Measurements from ENCODE around the gene TRIM28.

DNA sequence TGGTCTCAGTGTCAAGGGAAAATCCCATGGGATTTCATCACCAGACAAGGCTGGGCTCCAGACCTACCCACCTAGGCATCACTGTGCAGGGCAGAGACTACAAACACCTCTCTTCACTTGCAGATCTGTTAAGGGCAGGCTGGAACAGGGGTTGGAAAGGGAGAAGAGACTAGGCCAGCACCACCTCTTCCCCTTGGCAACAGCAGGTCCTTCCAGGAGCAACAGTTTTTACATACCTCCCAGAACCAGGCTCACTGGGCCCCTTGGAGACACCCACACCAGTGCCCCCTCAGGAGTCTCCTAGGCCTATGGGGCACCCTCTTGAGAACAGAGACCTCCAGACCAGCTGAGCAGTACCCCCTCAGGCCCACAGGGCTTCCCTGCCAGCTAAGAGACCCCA, 17.1 kb downstream of the TRIM28 start:
- TF ChIP-seq, protein P1, sequence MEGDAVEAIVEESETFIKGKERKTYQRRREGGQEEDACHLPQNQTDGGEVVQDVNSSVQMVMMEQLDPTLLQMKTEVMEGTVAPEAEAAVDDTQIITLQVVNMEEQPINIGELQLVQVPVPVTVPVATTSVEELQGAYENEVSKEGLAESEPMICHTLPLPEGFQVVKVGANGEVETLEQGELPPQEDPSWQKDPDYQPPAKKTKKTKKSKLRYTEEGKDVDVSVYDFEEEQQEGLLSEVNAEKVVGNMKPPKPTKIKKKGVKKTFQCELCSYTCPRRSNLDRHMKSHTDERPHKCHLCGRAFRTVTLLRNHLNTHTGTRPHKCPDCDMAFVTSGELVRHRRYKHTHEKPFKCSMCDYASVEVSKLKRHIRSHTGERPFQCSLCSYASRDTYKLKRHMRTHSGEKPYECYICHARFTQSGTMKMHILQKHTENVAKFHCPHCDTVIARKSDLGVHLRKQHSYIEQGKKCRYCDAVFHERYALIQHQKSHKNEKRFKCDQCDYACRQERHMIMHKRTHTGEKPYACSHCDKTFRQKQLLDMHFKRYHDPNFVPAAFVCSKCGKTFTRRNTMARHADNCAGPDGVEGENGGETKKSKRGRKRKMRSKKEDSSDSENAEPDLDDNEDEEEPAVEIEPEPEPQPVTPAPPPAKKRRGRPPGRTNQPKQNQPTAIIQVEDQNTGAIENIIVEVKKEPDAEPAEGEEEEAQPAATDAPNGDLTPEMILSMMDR (IDR thresholded peaks at IDR 0.05; ENCODE audit: poor library complexity): no peak
- TF ChIP-seq EZH2 (IDR thresholded peaks at IDR 0.05; ENCODE audit: borderline replicate concordance): no peak

All from hepatocyte (in vitro differentiated cells).